ENCODE data around the gene ZNF8.

The ZNF8 gene

DNA sequence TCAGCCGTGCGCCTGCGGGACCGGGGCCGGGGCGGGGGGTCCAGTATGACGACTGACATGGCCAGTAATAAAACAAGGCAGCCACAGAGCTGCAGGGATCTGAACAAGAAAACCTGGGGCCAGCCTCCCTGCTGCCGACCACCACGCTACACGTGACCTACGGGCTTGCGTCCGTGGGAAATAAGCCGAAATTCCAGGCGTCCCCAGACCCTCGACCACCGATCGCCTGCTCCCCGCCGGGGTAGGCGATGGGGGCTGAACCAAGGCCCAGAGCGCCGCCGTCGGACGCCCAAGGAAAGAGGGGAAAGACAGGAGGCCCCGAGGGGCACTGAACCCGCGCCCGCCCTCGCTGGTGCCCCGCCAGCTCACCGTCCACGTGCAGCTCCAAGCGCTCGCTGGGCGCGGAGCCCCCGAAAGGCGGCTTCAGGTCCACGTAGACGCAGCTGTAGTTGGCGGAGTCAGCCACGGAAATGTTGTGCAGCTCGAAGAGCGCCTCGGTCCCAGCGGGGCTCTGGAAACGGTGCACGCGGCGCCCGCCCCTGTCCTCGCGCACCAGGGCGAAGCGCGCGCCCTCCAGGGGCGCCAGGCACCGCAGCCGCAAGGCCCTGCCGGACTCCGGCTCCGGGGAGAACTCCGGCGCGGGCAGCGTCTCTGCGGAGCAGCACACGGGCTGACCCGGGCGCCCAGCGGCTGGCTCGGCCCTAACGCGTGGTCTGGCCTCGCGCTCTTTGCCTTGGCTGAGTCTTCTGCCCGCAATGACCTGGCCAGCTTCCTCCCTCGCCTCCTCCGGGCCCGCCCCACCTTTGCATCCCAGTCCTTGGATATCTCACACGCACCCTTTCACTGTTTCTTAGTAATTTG lies 71.5 kb downstream of the ZNF8 start:
- TF ChIP-seq, protein P1, sequence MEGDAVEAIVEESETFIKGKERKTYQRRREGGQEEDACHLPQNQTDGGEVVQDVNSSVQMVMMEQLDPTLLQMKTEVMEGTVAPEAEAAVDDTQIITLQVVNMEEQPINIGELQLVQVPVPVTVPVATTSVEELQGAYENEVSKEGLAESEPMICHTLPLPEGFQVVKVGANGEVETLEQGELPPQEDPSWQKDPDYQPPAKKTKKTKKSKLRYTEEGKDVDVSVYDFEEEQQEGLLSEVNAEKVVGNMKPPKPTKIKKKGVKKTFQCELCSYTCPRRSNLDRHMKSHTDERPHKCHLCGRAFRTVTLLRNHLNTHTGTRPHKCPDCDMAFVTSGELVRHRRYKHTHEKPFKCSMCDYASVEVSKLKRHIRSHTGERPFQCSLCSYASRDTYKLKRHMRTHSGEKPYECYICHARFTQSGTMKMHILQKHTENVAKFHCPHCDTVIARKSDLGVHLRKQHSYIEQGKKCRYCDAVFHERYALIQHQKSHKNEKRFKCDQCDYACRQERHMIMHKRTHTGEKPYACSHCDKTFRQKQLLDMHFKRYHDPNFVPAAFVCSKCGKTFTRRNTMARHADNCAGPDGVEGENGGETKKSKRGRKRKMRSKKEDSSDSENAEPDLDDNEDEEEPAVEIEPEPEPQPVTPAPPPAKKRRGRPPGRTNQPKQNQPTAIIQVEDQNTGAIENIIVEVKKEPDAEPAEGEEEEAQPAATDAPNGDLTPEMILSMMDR (conservative IDR thresholded peaks at IDR 0.05): peak; percentile 17
- H3K27ac ChIP-seq: no peak overlapping the region

GRCh38 chr19:58350871-58351557 lies 72.3 kb downstream of the ZNF8 start:
- H3K27ac ChIP-seq: no peak overlapping the region
- TF ChIP-seq, protein P1 (conservative IDR thresholded peaks at IDR 0.05): no peak

- TF ChIP-seq, protein P1 (conservative IDR thresholded peaks at IDR 0.05): no peak
Observed at GRCh38 chr19:58351558-58351878, 72.8 kb downstream of the ZNF8 start.

DNA sequence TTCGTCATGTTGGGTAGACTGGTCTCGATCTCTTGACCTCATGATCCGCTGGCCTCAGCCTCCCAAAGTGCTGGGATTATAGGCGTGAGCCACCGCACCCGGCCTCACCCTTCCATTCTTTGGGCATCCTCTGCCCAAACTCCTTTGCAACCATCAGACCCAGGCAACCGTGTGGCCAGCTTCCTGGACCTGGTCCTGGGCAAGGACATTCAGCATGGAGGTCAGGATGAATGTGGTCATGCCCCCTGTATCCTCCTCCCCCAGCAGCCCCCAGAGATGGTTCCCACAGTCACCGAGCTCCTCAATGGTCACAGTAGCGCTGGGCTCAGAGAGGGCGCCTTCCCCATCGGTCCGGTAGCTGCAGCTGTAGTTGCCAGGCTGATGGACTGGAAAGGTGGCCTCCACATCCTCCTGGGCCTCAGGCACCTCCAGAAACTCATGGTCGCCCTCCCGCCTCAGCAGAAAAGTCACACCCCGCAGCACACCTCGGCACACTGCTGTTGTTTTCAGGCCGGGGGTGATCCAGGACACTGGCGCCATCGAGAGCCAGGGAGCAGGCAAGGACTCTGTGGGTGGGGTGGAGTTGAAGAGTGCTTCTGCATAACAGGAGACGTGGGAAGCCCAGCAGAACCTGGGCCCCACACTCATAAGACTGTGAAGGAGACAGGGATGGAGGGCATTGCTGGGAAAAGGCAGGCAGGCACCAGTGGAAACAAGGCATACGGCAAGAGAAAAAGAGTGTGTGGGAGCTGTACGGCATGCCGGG lies 73.4 kb downstream of the ZNF8 start:
- TF ChIP-seq, protein P1 (conservative IDR thresholded peaks at IDR 0.05): no peak

More at GRCh38 chr19:58351558-58351878, 72.8 kb downstream of the ZNF8 start:
- H3K27ac ChIP-seq: no peak overlapping the region

More for the DNA sequence above, 73.4 kb downstream of the ZNF8 start:
- no peak overlapping the region for H3K27ac ChIP-seq
